Measurements from ENCODE around the gene ZNF76.
"Not testable (repeated sequence)": the region's sequence is repeated elsewhere in the genome, so short reads cannot be mapped to it uniquely, and the experiment has no call there.

Gene ZNF76

GRCh38 chr6:35328108-35328723, 68.7 kb downstream of the ZNF76 start:
- no peak for TF ChIP-seq GATA1 (IDR thresholded peaks at IDR 0.05; ENCODE audit: low read depth, low read length)
- no peak for TF ChIP-seq POLR2A (IDR thresholded peaks at IDR 0.05; ENCODE audit: low read length)
- no peak for DNase-seq

- DNase-seq = not testable (repeated sequence)
These were observed 69.4 kb downstream of the ZNF76 start for GRCh38 chr6:35328965-35329364.

- DNase-seq = no peak
- TF ChIP-seq POLR2A (IDR thresholded peaks at IDR 0.05; ENCODE audit: low read length) (no peak), GATA1 (IDR thresholded peaks at IDR 0.05; ENCODE audit: low read depth, low read length) (no peak)
These were observed 71.1 kb downstream of the ZNF76 start for GRCh38 chr6:35330541-35331119.

- DNase-seq = not testable (repeated sequence)
These were observed 72.7 kb downstream of the ZNF76 start for GRCh38 chr6:35332074-35332887.

- TF ChIP-seq POLR2A (IDR thresholded peaks at IDR 0.05; ENCODE audit: low read length) (no peak), GATA1 (IDR thresholded peaks at IDR 0.05; ENCODE audit: low read depth, low read length) (no peak)
- DNase-seq = no peak
These were observed 82.0 kb downstream of the ZNF76 start for GRCh38 chr6:35341557-35341956.

- TF ChIP-seq POLR2A (IDR thresholded peaks at IDR 0.05; ENCODE audit: low read length) (peak; percentile 44), GATA1 (IDR thresholded peaks at IDR 0.05; ENCODE audit: low read depth, low read length) (no peak)
- peak; percentile 95 to 99 for DNase-seq
These were observed 82.9 kb downstream of the ZNF76 start, which contains the start of gene PPARD for GRCh38 chr6:35342258-35343091. PPARD (plus strand) TSS chr6:35342558; CDS start chr6:35411088, 68,530 bp downstream.

GRCh38 chr6:35343092-35343834, 83.7 kb downstream of the ZNF76 start:
- peak; percentile 61 to 67 for DNase-seq
- no peak for TF ChIP-seq GATA1 (IDR thresholded peaks at IDR 0.05; ENCODE audit: low read depth, low read length)
- no peak for TF ChIP-seq POLR2A (IDR thresholded peaks at IDR 0.05; ENCODE audit: low read length)

- TF ChIP-seq GATA1 (IDR thresholded peaks at IDR 0.05; ENCODE audit: low read depth, low read length) (no peak), POLR2A (IDR thresholded peaks at IDR 0.05; ENCODE audit: low read length) (no peak)
- peak in 1 of 2 experiments; percentile 39 for DNase-seq
These were observed 84.5 kb downstream of the ZNF76 start for GRCh38 chr6:35343835-35344550.
